HL-60 (cell line): ENCODE results near the gene RIGI.

Experiments
- DNase-seq, 2 experiments: peaks; one replicate each; pipeline ENCODE4 v3.0.0-alpha.2; 2010 to 2020; ENCODE audit warnings: low read depth in 1 of 2, low spot score in 1 of 2
- H3K27ac ChIP-seq: fragments of 250-450 bp; sonication (Bioruptor Pico); replicated peaks from 2 replicates; pipeline ENCODE4 v1.5.1; 2020; ENCODE audit warnings: mild to moderate bottlenecking, moderate library complexity
- H3K27me3 ChIP-seq: fragments of 250-450 bp; sonication (Bioruptor Pico); 2 replicates; pipeline ENCODE4 v1.5.1; 2021; ENCODE audit warnings: mild to moderate bottlenecking, moderate library complexity; ENCODE audit not compliant: insufficient read depth, poor library complexity, severe bottlenecking
- H3K4me3 ChIP-seq: replicated peaks from 2 replicates; pipeline ENCODE4 v1.5.1; 2011; ENCODE audit warnings: mild to moderate bottlenecking, control low read depth, low read length; ENCODE audit not compliant: insufficient read depth
- CTCF ChIP-seq: IDR thresholded peaks from one replicate; pipeline ENCODE4 v1.5.1; 2011; ENCODE audit warnings: low read length, control low read depth, inconsistent platforms; ENCODE audit not compliant: insufficient read depth
- GABPA ChIP-seq: IDR thresholded peaks from 2 replicates; pipeline ENCODE4 v1.6.1; 2012; ENCODE audit warnings: low read depth
- POLR2AphosphoS5 ChIP-seq: IDR thresholded peaks from 2 replicates; pipeline ENCODE4 v1.6.1; 2012; ENCODE audit warnings: low read depth
- REST ChIP-seq: IDR thresholded peaks from 2 replicates; pipeline ENCODE4 v1.6.1; 2012; ENCODE audit warnings: low read depth; ENCODE audit not compliant: insufficient replicate concordance
- SPI1 ChIP-seq: IDR thresholded peaks from 2 replicates; pipeline ENCODE4 v1.6.1; 2012; ENCODE audit warnings: low read depth, mild to moderate bottlenecking, borderline replicate concordance

The RIGI gene

GRCh38 chr9:32554107-32554506 lies 28.1 kb upstream of the RIGI start:
- H3K27me3 ChIP-seq, result no peaks in the 10 kb centered on the region
- no peak for TF ChIP-seq SPI1
- no peak for TF ChIP-seq CTCF
- TF ChIP-seq REST, result no peak
- no peak for TF ChIP-seq GABPA
- no peak for TF ChIP-seq POLR2AphosphoS5
- no peak overlapping the region for H3K27ac ChIP-seq
- H3K4me3 ChIP-seq, result no peak overlapping the region
- DNase-seq, result peak in 1 of 2 experiments; percentile 11

- DNase-seq, result peak; percentile 88 to 89
- no peaks in the 10 kb centered on the region for H3K27me3 ChIP-seq
- TF ChIP-seq POLR2AphosphoS5 (peak; percentile 72), SPI1 (no peak), REST (peak; percentile 82), GABPA (peak; percentile 70), CTCF (no peak)
- H3K27ac ChIP-seq, result peak within 1 kb of the TSS; percentile 92
- peak within 1 kb of the TSS; percentile 78 for H3K4me3 ChIP-seq
Measured at GRCh38 chr9:32552172-32552872, 26.3 kb upstream of the RIGI start, which contains the start of the genes SMIM27 and TOPORS. Gene SMIM27 (plus strand): TSS chr9:32552327. CDS start chr9:32552435, 108 bp downstream. Gene TOPORS (minus strand): TSS chr9:32552586. CDS start chr9:32552436, 150 bp downstream.

- Histone ChIP-seq H3K4me3 (peak overlapping the region; percentile 78), H3K27ac (peak overlapping the region; percentile 92), H3K27me3 (no peaks in the 10 kb centered on the region)
- TF ChIP-seq REST, result no peak
- TF ChIP-seq POLR2AphosphoS5, result no peak
- no peak for TF ChIP-seq GABPA
- TF ChIP-seq SPI1, result no peak
- no peak for TF ChIP-seq CTCF
- peak; percentile 32 to 47 for DNase-seq
Measured at GRCh38 chr9:32551276-32552051, 25.5 kb upstream of the RIGI start.
